HCT116 (cell line): ENCODE measurements around the gene TWIST2.

ENCODE experiments used
- EZH2 ChIP-seq: fragments of 200-600 bp; sonication (generic); IDR thresholded peaks from 2 replicates; pipeline ENCODE4 v1.6.1; 2017; ENCODE audit warnings: antibody characterized with exemption, mixed run types
- EZH2phosphoT487 ChIP-seq: fragments of 200-600 bp; IDR thresholded peaks from 2 replicates; pipeline ENCODE4 v1.6.1; 2018; ENCODE audit warnings: antibody characterized with exemption, borderline replicate concordance
- JUND ChIP-seq: IDR thresholded peaks from 2 replicates; pipeline ENCODE4 v1.6.1; 2012
- POLR2A ChIP-seq: IDR thresholded peaks from 2 replicates; pipeline ENCODE4 v1.7.0; 2011; ENCODE audit warnings: borderline replicate concordance; ENCODE audit not compliant: insufficient read depth, insufficient read length; ENCODE audit errors: extremely low read depth
- SIN3A ChIP-seq: IDR thresholded peaks from 2 replicates; pipeline ENCODE4 v1.6.1; 2012; ENCODE audit warnings: low read depth
- SP1 ChIP-seq: IDR thresholded peaks from 2 replicates; pipeline ENCODE4 v1.6.1; 2012; ENCODE audit warnings: low read depth
- TF ChIP-seq, protein P1 (sequence below), 3 experiments: fragments of 200-600 bp in 1 of 3; sonication (generic) in 1 of 3; IDR thresholded peaks in 2 of 3; conservative IDR thresholded peaks in 1 of 3; 2 replicates each; pipeline ENCODE4 v1.5.1; 2012 to 2017; ENCODE audit warnings: low read depth in 2 of 3, low read length in 2 of 3, antibody characterized with exemption in 1 of 3, borderline replicate concordance in 1 of 3, control low read depth in 1 of 3, mild to moderate bottlenecking in 1 of 3, mixed read lengths in 1 of 3, mixed run types in 1 of 3, moderate library complexity in 1 of 3; ENCODE audit not compliant: insufficient read depth in 1 of 3
- TF ChIP-seq, protein P2 (sequence below): IDR thresholded peaks from 2 replicates; pipeline ENCODE4 v1.6.1; 2012; ENCODE audit warnings: low read depth
- TF ChIP-seq, protein P3 (sequence below): IDR thresholded peaks from 2 replicates; pipeline ENCODE4 v1.6.1; 2011; ENCODE audit warnings: mild to moderate bottlenecking, low read length, moderate library complexity; ENCODE audit not compliant: insufficient replicate concordance; ENCODE audit errors: extremely low read depth
- TF ChIP-seq, protein P4 (sequence below): IDR thresholded peaks from 2 replicates; pipeline ENCODE4 v1.6.1; 2012

DNA sequence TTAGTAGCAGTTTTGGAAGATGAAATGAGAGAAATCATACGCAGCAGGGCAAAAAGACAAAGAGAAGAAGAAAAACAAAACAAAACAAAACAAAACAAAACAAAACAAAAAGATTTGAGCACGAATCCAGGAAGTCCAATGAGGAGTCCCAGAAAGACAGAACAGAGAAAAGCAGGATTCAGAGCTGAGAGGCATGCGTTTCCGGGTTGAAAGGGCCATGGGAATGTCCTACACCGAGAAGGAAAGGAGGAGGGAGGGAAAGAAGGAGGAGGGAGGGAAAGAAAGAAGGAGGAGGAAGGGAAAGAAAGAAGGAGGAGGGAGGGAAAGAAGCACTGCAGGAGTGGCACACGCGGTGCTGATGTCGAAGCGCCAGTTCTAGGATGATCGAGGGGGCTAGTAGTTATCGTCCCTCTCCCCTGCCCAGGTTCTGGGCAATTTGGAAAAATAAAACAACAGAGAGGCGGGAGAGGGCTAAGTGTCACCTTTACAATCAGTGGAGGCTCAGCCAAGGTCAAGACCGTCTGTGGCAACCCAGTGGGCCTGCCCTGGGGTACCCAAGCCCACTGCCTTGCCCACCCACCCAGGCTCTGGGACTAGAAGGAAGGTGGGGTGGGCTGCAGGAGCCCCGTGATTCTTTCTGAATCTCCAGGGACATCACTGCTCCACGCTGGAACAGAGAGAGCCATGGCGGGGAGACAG is 68.4 kb downstream of the TWIST2 start:
- TF ChIP-seq, protein P1, sequence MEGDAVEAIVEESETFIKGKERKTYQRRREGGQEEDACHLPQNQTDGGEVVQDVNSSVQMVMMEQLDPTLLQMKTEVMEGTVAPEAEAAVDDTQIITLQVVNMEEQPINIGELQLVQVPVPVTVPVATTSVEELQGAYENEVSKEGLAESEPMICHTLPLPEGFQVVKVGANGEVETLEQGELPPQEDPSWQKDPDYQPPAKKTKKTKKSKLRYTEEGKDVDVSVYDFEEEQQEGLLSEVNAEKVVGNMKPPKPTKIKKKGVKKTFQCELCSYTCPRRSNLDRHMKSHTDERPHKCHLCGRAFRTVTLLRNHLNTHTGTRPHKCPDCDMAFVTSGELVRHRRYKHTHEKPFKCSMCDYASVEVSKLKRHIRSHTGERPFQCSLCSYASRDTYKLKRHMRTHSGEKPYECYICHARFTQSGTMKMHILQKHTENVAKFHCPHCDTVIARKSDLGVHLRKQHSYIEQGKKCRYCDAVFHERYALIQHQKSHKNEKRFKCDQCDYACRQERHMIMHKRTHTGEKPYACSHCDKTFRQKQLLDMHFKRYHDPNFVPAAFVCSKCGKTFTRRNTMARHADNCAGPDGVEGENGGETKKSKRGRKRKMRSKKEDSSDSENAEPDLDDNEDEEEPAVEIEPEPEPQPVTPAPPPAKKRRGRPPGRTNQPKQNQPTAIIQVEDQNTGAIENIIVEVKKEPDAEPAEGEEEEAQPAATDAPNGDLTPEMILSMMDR (IDR thresholded peaks at IDR 0.05 in 2 of 3, conservative IDR thresholded peaks at IDR 0.05 in 1 of 3; ENCODE audit: borderline replicate concordance in 1 of 3, insufficient read depth in 1 of 3, low read depth in 2 of 3, low read length in 2 of 3) = no peak
- TF ChIP-seq EZH2 (no peak), EZH2phosphoT487 (no peak), SP1 (no peak), POLR2A (no peak), SIN3A (no peak), JUND (no peak)
- TF ChIP-seq, protein P2, sequence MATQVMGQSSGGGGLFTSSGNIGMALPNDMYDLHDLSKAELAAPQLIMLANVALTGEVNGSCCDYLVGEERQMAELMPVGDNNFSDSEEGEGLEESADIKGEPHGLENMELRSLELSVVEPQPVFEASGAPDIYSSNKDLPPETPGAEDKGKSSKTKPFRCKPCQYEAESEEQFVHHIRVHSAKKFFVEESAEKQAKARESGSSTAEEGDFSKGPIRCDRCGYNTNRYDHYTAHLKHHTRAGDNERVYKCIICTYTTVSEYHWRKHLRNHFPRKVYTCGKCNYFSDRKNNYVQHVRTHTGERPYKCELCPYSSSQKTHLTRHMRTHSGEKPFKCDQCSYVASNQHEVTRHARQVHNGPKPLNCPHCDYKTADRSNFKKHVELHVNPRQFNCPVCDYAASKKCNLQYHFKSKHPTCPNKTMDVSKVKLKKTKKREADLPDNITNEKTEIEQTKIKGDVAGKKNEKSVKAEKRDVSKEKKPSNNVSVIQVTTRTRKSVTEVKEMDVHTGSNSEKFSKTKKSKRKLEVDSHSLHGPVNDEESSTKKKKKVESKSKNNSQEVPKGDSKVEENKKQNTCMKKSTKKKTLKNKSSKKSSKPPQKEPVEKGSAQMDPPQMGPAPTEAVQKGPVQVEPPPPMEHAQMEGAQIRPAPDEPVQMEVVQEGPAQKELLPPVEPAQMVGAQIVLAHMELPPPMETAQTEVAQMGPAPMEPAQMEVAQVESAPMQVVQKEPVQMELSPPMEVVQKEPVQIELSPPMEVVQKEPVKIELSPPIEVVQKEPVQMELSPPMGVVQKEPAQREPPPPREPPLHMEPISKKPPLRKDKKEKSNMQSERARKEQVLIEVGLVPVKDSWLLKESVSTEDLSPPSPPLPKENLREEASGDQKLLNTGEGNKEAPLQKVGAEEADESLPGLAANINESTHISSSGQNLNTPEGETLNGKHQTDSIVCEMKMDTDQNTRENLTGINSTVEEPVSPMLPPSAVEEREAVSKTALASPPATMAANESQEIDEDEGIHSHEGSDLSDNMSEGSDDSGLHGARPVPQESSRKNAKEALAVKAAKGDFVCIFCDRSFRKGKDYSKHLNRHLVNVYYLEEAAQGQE = no peak
- TF ChIP-seq, protein P3, sequence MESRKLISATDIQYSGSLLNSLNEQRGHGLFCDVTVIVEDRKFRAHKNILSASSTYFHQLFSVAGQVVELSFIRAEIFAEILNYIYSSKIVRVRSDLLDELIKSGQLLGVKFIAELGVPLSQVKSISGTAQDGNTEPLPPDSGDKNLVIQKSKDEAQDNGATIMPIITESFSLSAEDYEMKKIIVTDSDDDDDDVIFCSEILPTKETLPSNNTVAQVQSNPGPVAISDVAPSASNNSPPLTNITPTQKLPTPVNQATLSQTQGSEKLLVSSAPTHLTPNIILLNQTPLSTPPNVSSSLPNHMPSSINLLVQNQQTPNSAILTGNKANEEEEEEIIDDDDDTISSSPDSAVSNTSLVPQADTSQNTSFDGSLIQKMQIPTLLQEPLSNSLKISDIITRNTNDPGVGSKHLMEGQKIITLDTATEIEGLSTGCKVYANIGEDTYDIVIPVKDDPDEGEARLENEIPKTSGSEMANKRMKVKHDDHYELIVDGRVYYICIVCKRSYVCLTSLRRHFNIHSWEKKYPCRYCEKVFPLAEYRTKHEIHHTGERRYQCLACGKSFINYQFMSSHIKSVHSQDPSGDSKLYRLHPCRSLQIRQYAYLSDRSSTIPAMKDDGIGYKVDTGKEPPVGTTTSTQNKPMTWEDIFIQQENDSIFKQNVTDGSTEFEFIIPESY = no peak
- TF ChIP-seq, protein P4, sequence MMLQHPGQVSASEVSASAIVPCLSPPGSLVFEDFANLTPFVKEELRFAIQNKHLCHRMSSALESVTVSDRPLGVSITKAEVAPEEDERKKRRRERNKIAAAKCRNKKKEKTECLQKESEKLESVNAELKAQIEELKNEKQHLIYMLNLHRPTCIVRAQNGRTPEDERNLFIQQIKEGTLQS = no peak
